K562 (cell line): Measurements from ENCODE around the gene DCST1. TPM values are rescaled to one million over a fixed set of nuclear protein-coding genes. Genes with fewer than 3 reads are reported as not detected.

Experiments used
- CBX5 ChIP-seq: IDR thresholded peaks from 2 replicates; pipeline ENCODE4 v1.6.1; 2014; ENCODE audit warnings: low read depth, borderline replicate concordance
- CGGBP1 ChIP-seq: fragments of 250-450 bp; sonication (Bioruptor Pico); IDR thresholded peaks from 2 replicates; pipeline ENCODE4 v1.9.0; 2021; ENCODE audit warnings: mild to moderate bottlenecking
- CTBP1 ChIP-seq: fragments of 450-650 bp; IDR thresholded peaks from 2 replicates; pipeline ENCODE4 v1.6.1; 2016; ENCODE audit warnings: borderline replicate concordance
- E2F8 ChIP-seq: fragments of 450-650 bp; IDR thresholded peaks from 2 replicates; pipeline ENCODE4 v1.7.1; 2018; ENCODE audit warnings: mild to moderate bottlenecking, low read depth; ENCODE audit not compliant: partially characterized antibody
- ELK1 ChIP-seq: sonication (generic); formaldehyde crosslinking; IDR thresholded peaks from 2 replicates; pipeline ENCODE4 v1.8.1; 2022; ENCODE audit warnings: missing genetic modification reagents
- HNRNPUL1 ChIP-seq: fragments of 200-400 bp; formaldehyde crosslinking; IDR thresholded peaks from 2 replicates; pipeline ENCODE4 v1.6.1; 2017; ENCODE audit warnings: low read length
- MECOM ChIP-seq: fragments of 250-450 bp; sonication (Bioruptor Pico); IDR thresholded peaks from 2 replicates; pipeline ENCODE4 v1.8.0; 2022; ENCODE audit warnings: inconsistent platforms
- NCOA4 ChIP-seq: fragments of 450-650 bp; IDR thresholded peaks from 2 replicates; pipeline ENCODE4 v1.6.1; 2018; ENCODE audit warnings: mild to moderate bottlenecking; ENCODE audit not compliant: partially characterized antibody
- PKNOX1 ChIP-seq: fragments of 450-650 bp; IDR thresholded peaks from 2 replicates; pipeline ENCODE4 v1.6.1; 2016
- SIN3A ChIP-seq, 2 experiments: fragments of 150-350 bp in 1 of 2; IDR thresholded peaks; 2 replicates each; pipeline ENCODE4 v1.6.1; 2011 to 2016; ENCODE audit warnings: borderline replicate concordance in 2 of 2, low read depth in 2 of 2, low read length in 2 of 2, mild to moderate bottlenecking in 2 of 2, moderate library complexity in 2 of 2; ENCODE audit not compliant: control insufficient read depth in 1 of 2
- SPI1 ChIP-seq: IDR thresholded peaks from 2 replicates; pipeline ENCODE4 v1.6.1; 2011; ENCODE audit warnings: low read depth, low read length, control low read depth, borderline replicate concordance
- TFAP4 ChIP-seq: sonication (generic); formaldehyde crosslinking; IDR thresholded peaks from 2 replicates; pipeline ENCODE4 v1.8.0; 2022; ENCODE audit warnings: missing genetic modification reagents, mild to moderate bottlenecking, moderate library complexity, borderline replicate concordance
- USF1 ChIP-seq: sonication (generic); formaldehyde crosslinking; IDR thresholded peaks from 2 replicates; pipeline ENCODE4 v1.9.0; 2022; ENCODE audit warnings: mild to moderate bottlenecking, missing genetic modification reagents
- ZBTB11 ChIP-seq, 3 experiments: fragments of 200-800 bp in 1 of 3; fragments of 250-450 bp in 1 of 3; fragments of 450-650 bp in 1 of 3; sonication (Bioruptor Pico) in 1 of 3; sonication (Bioruptor generic) in 1 of 3; formaldehyde crosslinking in 1 of 3; IDR thresholded peaks; 2 replicates each; pipeline versions ENCODE4 v1.6.1 to v1.8.0; 2016 to 2022; ENCODE audit warnings: mild to moderate bottlenecking in 2 of 3, missing genetic modification characterization in 2 of 3, missing compliant biosample characterization in 1 of 3, moderate library complexity in 1 of 3
- ZNF3 ChIP-seq: fragments of 250-450 bp; sonication (Bioruptor Pico); IDR thresholded peaks from 2 replicates; pipeline ENCODE4 v1.5.0; 2021; ENCODE audit warnings: mild to moderate bottlenecking, moderate library complexity
- polyA plus RNA-seq, 8 experiments: library from polyadenylated mRNA; depleted of rRNA in 4 of 8; stranded (reverse) in 5 of 8; unstranded in 3 of 8; fragments of >200 nt; fragmentation: Nextera tagmentation in 2 of 8; fragmentation: Illumina TruSeq in 1 of 8; extraction: Ambion mirVana in 2 of 8; extraction: Trizol in 1 of 8; gene quantifications; 2 replicates each; pipeline versions ENCODE4 v1.2.1 to v1.2.3, GENCODE V29; 2011 to 2014; ENCODE audit warnings: inconsistent platforms in 1 of 8, missing spikeins in 1 of 8
- total RNA-seq, 7 experiments: library from RNA; depleted of rRNA in 6 of 7; stranded (reverse); fragments of >200 nt in 6 of 7; fragmentation: Illumina TruSeq in 2 of 7; extraction: Trizol in 2 of 7; gene quantifications; 2 replicates each; pipeline versions ENCODE4 v1.2.1 to v1.2.3, GENCODE V29; 2011 to 2021; ENCODE audit warnings: low replicate concordance in 1 of 7

Gene DCST1
- total and polyA plus RNA-seq, 9 of the 15 experiments (the other 6 are each of a cell fraction or from before 2014, with no cell fraction given), result not detected

- no peak for TF ChIP-seq ZBTB11 (CRISPR knock-in tag; IDR thresholded peaks at IDR 0.05)
- 0 out of 2 replicates have a peak, but pooled peaks have one; percentile 31 for TF ChIP-seq CBX5
- TF ChIP-seq E2F8, result peak; percentile 73
- no peak for TF ChIP-seq PKNOX1
- TF ChIP-seq NCOA4, result no peak
- no peak for TF ChIP-seq USF1 (CRISPR knock-in tag)
- no peak; a peak in 1 of 4 replicates for TF ChIP-seq SIN3A (IDR thresholded peaks at IDR 0.05; ENCODE audit: borderline replicate concordance in 2 of 2, control insufficient read depth in 1 of 2, low read depth in 2 of 2, low read length in 2 of 2)
- no peak for TF ChIP-seq ELK1
- TF ChIP-seq HNRNPUL1, result no peak
- peak; percentile 99 for TF ChIP-seq CTBP1
- no peak for TF ChIP-seq SPI1
- no peak for TF ChIP-seq ZNF3 (CRISPR knock-in tag)
- peak; percentile 96 for TF ChIP-seq TFAP4 (CRISPR knock-in tag)
- TF ChIP-seq MECOM (CRISPR knock-in tag), result no peak
- TF ChIP-seq CGGBP1 (CRISPR knock-in tag), result no peak
Measured at GRCh38 chr1:155017041-155017945, 16.3 kb upstream of the DCST1 start (continued).
